Esophagus squamous epithelium (tissue), 4 donors: Measurements from ENCODE around the gene FAF2.

Experiments
- CTCF ChIP-seq, 6 experiments: fragments of 450-650 bp in 4 of 6; fragments of 200-600 bp in 2 of 6; sonication (generic) in 2 of 6; IDR thresholded peaks; one replicate each; pipeline ENCODE4 v1.5.1; 2016 to 2019; ENCODE audit warnings: antibody characterized with exemption in 6 of 6, mild to moderate bottlenecking in 4 of 6, moderate library complexity in 4 of 6
- POLR2A ChIP-seq, 4 donors: fragments of 450-650 bp; IDR thresholded peaks; one replicate each; pipeline ENCODE4 v1.6.1; 2017; ENCODE audit warnings: antibody characterized with exemption in 4 of 4, mild to moderate bottlenecking in 4 of 4, moderate library complexity in 3 of 4

- TF ChIP-seq CTCF (IDR thresholded peaks at IDR 0.05) (no peak), POLR2A (IDR thresholded peaks at IDR 0.05) (no peak)
Observed at GRCh38 chr5:176474476-176474875, 26.3 kb downstream of the FAF2 start.
